GOT3 (cell line): ENCODE data around the gene PLXNA3.

Experiments used
- DNase-seq: peaks from one replicate; lab custom pipeline; 2025; ENCODE audit warnings: mixed read lengths; lab: John Stamatoyannopoulos, UW

Gene PLXNA3

GRCh38 chrX:154458116-154458953 is at the start of gene PLXNA3:
Gene PLXNA3 (plus strand): TSS chrX:154458281. CDS start chrX:154460184, 1,903 bp downstream.
- DNase-seq, result no peak

- DNase-seq, result no peak
Observed at GRCh38 chrX:154408659-154409221, 49.3 kb upstream of the PLXNA3 start.

GRCh38 chrX:154409222-154409871 is 48.7 kb upstream of the PLXNA3 start, which contains the start of gene DNASE1L1:
Gene DNASE1L1 (minus strand): TSS chrX:154409254. CDS start chrX:154405568, 3,686 bp downstream.
- DNase-seq, result peak; percentile 55

GRCh38 chrX:154411981-154412340 is 46.1 kb upstream of the PLXNA3 start:
- no peak for DNase-seq

GRCh38 chrX:154412468-154412867 is 45.6 kb upstream of the PLXNA3 start:
- no peak for DNase-seq

GRCh38 chrX:154413142-154413541 is 44.9 kb upstream of the PLXNA3 start:
- no peak for DNase-seq

- DNase-seq, result no peak
Observed at GRCh38 chrX:154417157-154417556, 40.9 kb upstream of the PLXNA3 start.

GRCh38 chrX:154419189-154419588 is 38.9 kb upstream of the PLXNA3 start:
- no peak for DNase-seq

GRCh38 chrX:154419688-154420401 is 38.2 kb upstream of the PLXNA3 start:
- no peak for DNase-seq

- DNase-seq, result no peak
Observed at GRCh38 chrX:154420402-154420756, 37.7 kb upstream of the PLXNA3 start.

- no peak for DNase-seq
Observed at GRCh38 chrX:154426916-154427770, 30.9 kb upstream of the PLXNA3 start.

- peak; percentile 59 for DNase-seq
Observed at GRCh38 chrX:154428176-154429171, 29.6 kb upstream of the PLXNA3 start, which contains the start of gene ATP6AP1. Gene ATP6AP1 (plus strand): TSS chrX:154428677. CDS start chrX:154428693, 16 bp downstream.

- DNase-seq, result no peak
Observed at GRCh38 chrX:154429711-154430110, 28.4 kb upstream of the PLXNA3 start.

- no peak for DNase-seq
Observed at GRCh38 chrX:154430479-154430878, 27.6 kb upstream of the PLXNA3 start.

- DNase-seq, result no peak
Observed at GRCh38 chrX:154430916-154431315, 27.2 kb upstream of the PLXNA3 start.

- DNase-seq, result no peak
Observed at GRCh38 chrX:154431341-154431740, 26.7 kb upstream of the PLXNA3 start.

GRCh38 chrX:154432210-154432609 is 25.9 kb upstream of the PLXNA3 start:
- no peak for DNase-seq

GRCh38 chrX:154433605-154434004 is 24.5 kb upstream of the PLXNA3 start:
- DNase-seq, result no peak

- no peak for DNase-seq
Observed at GRCh38 chrX:154434394-154435168, 23.5 kb upstream of the PLXNA3 start.
